Neural cell (in vitro differentiated cells): Measurements from ENCODE around the gene EIF3D. TPM values are rescaled to one million over a fixed set of nuclear protein-coding genes. Genes with fewer than 3 reads are reported as not detected.

Source experiments
- H2AFZ ChIP-seq: fragments of 200-600, 300-800 bp; sonication (generic), shearing (Covaris generic); 2 replicates; pipeline ENCODE4 v1.6.0; 2014; ENCODE audit warnings: low read depth, mild to moderate bottlenecking, antibody characterized with exemption, low read length, moderate library complexity
- H3F3A ChIP-seq: fragments of 200-600 bp; shearing (Covaris generic); 2 replicates; pipeline ENCODE4 v1.6.1; 2016; ENCODE audit warnings: mild to moderate bottlenecking, moderate library complexity, mixed read lengths, antibody characterized with exemption, low read length; ENCODE audit not compliant: insufficient read depth, poor library complexity, severe bottlenecking
- H3K27ac ChIP-seq: fragments of 200-600, 300-800 bp; sonication (generic), shearing (Covaris generic); 2 replicates; pipeline ENCODE4 v1.5.1; 2014; ENCODE audit warnings: mild to moderate bottlenecking, low read length, moderate library complexity
- H3K27me3 ChIP-seq: fragments of 300-800, 200-600 bp; sonication (generic), shearing (Covaris generic); 2 replicates; pipeline ENCODE4 v1.6.0; 2014; ENCODE audit warnings: mild to moderate bottlenecking, low read depth, low read length, moderate library complexity; ENCODE audit not compliant: insufficient read depth
- H3K36me3 ChIP-seq: fragments of 300-800, 200-600 bp; sonication (generic), shearing (Covaris generic); 2 replicates; pipeline ENCODE4 v1.5.1; 2014; ENCODE audit warnings: mild to moderate bottlenecking, antibody characterized with exemption, low read length, moderate library complexity; ENCODE audit not compliant: insufficient read depth
- H3K4me2 ChIP-seq: fragments of 300-800, 200-600 bp; sonication (generic), shearing (Covaris generic); 2 replicates; pipeline ENCODE4 v1.6.0; 2014; ENCODE audit warnings: mild to moderate bottlenecking, low read length
- H3K4me3 ChIP-seq: fragments of 300-800, 200-600 bp; sonication (generic), shearing (Covaris generic); 2 replicates; pipeline ENCODE4 v1.5.1; 2014; ENCODE audit warnings: mild to moderate bottlenecking, low read length, moderate library complexity
- H3K79me2 ChIP-seq: fragments of 200-600 bp; shearing (Covaris generic); replicated peaks from 2 replicates; pipeline ENCODE4 v1.6.0; 2014; ENCODE audit warnings: mild to moderate bottlenecking, low read length, moderate library complexity; ENCODE audit not compliant: insufficient read depth
- H3K9ac ChIP-seq: fragments of 300-800, 200-600 bp; sonication (generic), shearing (Covaris generic); 2 replicates; pipeline ENCODE4 v1.6.1; 2016; ENCODE audit warnings: mild to moderate bottlenecking, low read length, mixed read lengths
- H3K9me2 ChIP-seq: fragments of 200-600 bp; shearing (Covaris generic); 2 replicates; pipeline ENCODE4 v1.6.1; 2016; ENCODE audit warnings: mild to moderate bottlenecking, low read length, mixed read lengths; ENCODE audit not compliant: insufficient read depth
- H3K9me3 ChIP-seq: fragments of 200-600, 300-800 bp; sonication (generic), shearing (Covaris generic); 2 replicates; pipeline ENCODE4 v1.6.1; 2016; ENCODE audit warnings: mild to moderate bottlenecking, mixed run types, low read length, moderate library complexity, mixed read lengths
- H4K20me1 ChIP-seq: fragments of 200-600 bp; shearing (Covaris generic); 2 replicates; pipeline ENCODE4 v1.6.1; 2016; ENCODE audit warnings: mild to moderate bottlenecking, mixed run types; ENCODE audit not compliant: insufficient read depth
- CTCF ChIP-seq: fragments of 450-650 bp; IDR thresholded peaks from 2 replicates; pipeline ENCODE4 v1.5.1; 2014; ENCODE audit warnings: antibody characterized with exemption, mild to moderate bottlenecking, moderate library complexity; ENCODE audit not compliant: poor library complexity, severe bottlenecking
- EP300 ChIP-seq: fragments of 450-650 bp; conservative IDR thresholded peaks from 2 replicates; pipeline ENCODE4 v1.6.1; 2014; ENCODE audit warnings: antibody characterized with exemption, mild to moderate bottlenecking, moderate library complexity; ENCODE audit not compliant: poor library complexity, severe bottlenecking
- EZH2 ChIP-seq: fragments of 200-600, 300-800 bp; shearing (Covaris generic), sonication (generic); IDR thresholded peaks from 2 replicates; pipeline ENCODE4 v1.6.1; 2014; ENCODE audit warnings: antibody characterized with exemption, low read length, borderline replicate concordance, mild to moderate bottlenecking; ENCODE audit not compliant: insufficient read depth, poor library complexity, severe bottlenecking
- MXI1 ChIP-seq: fragments of 450-650 bp; conservative IDR thresholded peaks from 2 replicates; pipeline ENCODE4 v1.6.1; 2014; ENCODE audit warnings: antibody characterized with exemption, mild to moderate bottlenecking; ENCODE audit not compliant: poor library complexity, severe bottlenecking
- POLR2AphosphoS5 ChIP-seq: IDR thresholded peaks from 2 replicates; pipeline ENCODE4 v1.6.1; 2012
- RAD21 ChIP-seq: fragments of 450-650 bp; conservative IDR thresholded peaks from 2 replicates; pipeline ENCODE4 v1.6.1; 2014; ENCODE audit warnings: antibody characterized with exemption, mild to moderate bottlenecking, moderate library complexity
- REST ChIP-seq: IDR thresholded peaks from 2 replicates; pipeline ENCODE4 v1.6.1; 2012; ENCODE audit warnings: borderline replicate concordance
- SMC3 ChIP-seq: fragments of 450-650 bp; conservative IDR thresholded peaks from 2 replicates; pipeline ENCODE4 v1.6.1; 2014; ENCODE audit warnings: antibody characterized with exemption, mild to moderate bottlenecking, moderate library complexity; ENCODE audit not compliant: poor library complexity
- TAF1 ChIP-seq: IDR thresholded peaks from 2 replicates; pipeline ENCODE4 v1.6.1; 2012; ENCODE audit warnings: low read depth
- polyA plus RNA-seq: library from polyadenylated mRNA; depleted of rRNA; stranded (reverse); fragments of >200 nt; gene quantifications from 2 replicates; pipeline ENCODE4 v1.2.3, GENCODE V29; 2014

EIF3D gene
- polyA plus RNA-seq, 1 donor from 2014 or later = 133 TPM

GRCh38 chr22:36461665-36462649 lies 67.0 kb downstream of the EIF3D start:
- Histone ChIP-seq H3K4me2 (no peak overlapping the region), H2AFZ (no peak overlapping the region), H3K9me2 (no peaks in the 10 kb centered on the region), H3F3A (no peaks in the 10 kb centered on the region), H3K9ac (no peak overlapping the region), H3K9me3 (no peaks in the 10 kb centered on the region), H3K4me3 (no peak overlapping the region), H4K20me1 (no peaks in the 10 kb centered on the region), H3K27ac (no peak overlapping the region), H3K27me3 (no peaks in the 10 kb centered on the region), H3K36me3 (no peaks in the 10 kb centered on the region), H3K79me2 (no peaks in the 10 kb centered on the region)
- TF ChIP-seq RAD21 = no peak
- TF ChIP-seq CTCF = no peak
- no peak for TF ChIP-seq EP300
- no peak for TF ChIP-seq SMC3
- TF ChIP-seq REST = no peak
- TF ChIP-seq TAF1 = no peak
- TF ChIP-seq EZH2 = no peak
- no peak for TF ChIP-seq MXI1
- TF ChIP-seq POLR2AphosphoS5 = no peak

Other genes starting within 250 kb of the EIF3D start
- gene MYH9, start 141.2 kb downstream of the EIF3D start, polyA plus RNA-seq = 7.1 and 8.1 TPM in 2 replicates
- gene TXN2, start 47.5 kb downstream of the EIF3D start, polyA plus RNA-seq = 26.2 and 44.3 TPM in 2 replicates
- 7.9 and 9.6 TPM in 2 replicates for gene FOXRED2, start 22.1 kb downstream of the EIF3D start, polyA plus RNA-seq
- 1.5 TPM in 2 replicates for gene CACNG2, start 174.6 kb upstream of the EIF3D start, polyA plus RNA-seq
- gene IFT27, start 247.0 kb upstream of the EIF3D start, polyA plus RNA-seq = 92.3 and 111 TPM in 2 replicates